AML-193 (cell line): ENCODE results near the gene CD34.
"Not testable (repeated sequence)": the region's sequence is repeated elsewhere in the genome, so short reads cannot be mapped to it uniquely, and the experiment has no call there.

Experiments
- DNase-seq, 2 experiments: peaks; one replicate each; lab custom pipeline; 2025; lab: John Stamatoyannopoulos, UW

The CD34 gene

GRCh38 chr1:207933205-207933800 lies 22.4 kb upstream of the CD34 start:
- DNase-seq: no peak

GRCh38 chr1:207926984-207927383 lies 16.1 kb upstream of the CD34 start:
- DNase-seq: no peak

GRCh38 chr1:207925969-207926368 lies 15.0 kb upstream of the CD34 start:
- not testable (repeated sequence) for DNase-seq

- DNase-seq: no peak
These were observed 14.3 kb upstream of the CD34 start for GRCh38 chr1:207925210-207925609.

GRCh38 chr1:207923561-207923960 lies 12.6 kb upstream of the CD34 start:
- DNase-seq: no peak

- DNase-seq: no peak
These were observed 12.2 kb upstream of the CD34 start for GRCh38 chr1:207923121-207923520.

DNA sequence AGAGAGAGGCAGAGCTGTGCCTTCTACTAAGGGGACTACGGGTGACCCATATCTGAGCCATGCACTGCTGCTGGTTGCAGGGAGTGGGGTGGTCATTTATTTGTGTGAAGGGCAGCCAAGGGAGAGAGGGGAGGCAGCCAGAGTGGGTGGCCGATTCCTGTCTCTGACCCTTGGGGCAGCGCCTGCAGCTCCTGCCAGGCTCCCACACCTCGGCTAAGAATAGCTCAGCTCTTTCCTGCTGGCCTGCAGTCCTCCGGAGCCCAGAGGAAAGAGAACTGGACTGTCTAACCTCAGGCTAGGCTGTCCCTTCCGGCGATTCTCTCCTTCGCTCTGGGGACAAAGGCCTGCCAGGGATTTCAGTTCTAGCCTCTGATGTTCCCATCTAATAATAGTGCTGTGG lies 11.6 kb upstream of the CD34 start:
- no peak for DNase-seq

GRCh38 chr1:207921321-207921720 lies 10.4 kb upstream of the CD34 start:
- DNase-seq: no peak

- DNase-seq: no peak
These were observed 9.6 kb upstream of the CD34 start for GRCh38 chr1:207920444-207921021.

- no peak for DNase-seq
These were observed 8.7 kb upstream of the CD34 start for GRCh38 chr1:207919523-207920170.

DNA sequence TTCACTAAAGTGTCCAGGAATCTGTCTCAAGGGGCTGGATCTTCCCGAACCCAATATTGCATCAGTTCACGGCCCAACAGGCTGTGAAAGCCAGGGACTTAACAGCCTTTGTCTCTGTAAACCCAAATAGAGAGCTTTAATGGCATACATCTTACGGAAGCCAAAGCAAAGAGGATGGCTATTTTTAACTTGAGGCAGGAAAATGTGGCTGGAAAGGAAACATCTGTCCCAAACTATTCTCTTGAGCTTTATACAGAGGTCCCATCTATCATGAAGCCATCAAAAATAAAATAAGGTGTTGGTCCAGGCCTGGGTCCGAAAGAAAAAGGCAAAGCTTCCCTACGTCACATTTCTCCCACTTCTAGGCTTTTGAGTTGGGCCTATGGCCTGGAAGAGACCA lies 7.7 kb upstream of the CD34 start:
- DNase-seq: no peak

GRCh38 chr1:207918011-207918410 lies 7.1 kb upstream of the CD34 start:
- DNase-seq: no peak

DNA sequence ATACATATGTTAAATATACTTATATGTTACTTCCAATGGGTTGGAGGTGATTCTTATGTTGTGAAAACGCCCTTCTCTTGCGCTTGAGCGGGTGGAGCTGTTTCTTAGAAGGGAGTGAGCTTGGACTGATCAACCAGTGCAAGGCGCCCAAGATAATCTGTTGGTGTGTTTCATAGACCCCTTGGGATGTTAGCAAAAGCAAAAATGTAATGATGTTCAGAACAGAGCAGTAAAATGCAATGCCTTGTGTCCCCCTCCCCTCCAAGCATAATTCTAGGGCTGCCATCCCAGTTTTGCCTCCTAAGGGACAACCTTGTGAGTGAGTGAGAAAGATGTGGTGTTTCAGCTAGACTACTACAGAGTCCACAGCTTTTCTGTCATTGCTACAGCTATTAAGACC lies 6.2 kb upstream of the CD34 start:
- no peak for DNase-seq

GRCh38 chr1:207913951-207914350 lies 3.0 kb upstream of the CD34 start:
- no peak for DNase-seq

- DNase-seq: no peak
These were observed 1.2 kb upstream of the CD34 start for GRCh38 chr1:207911856-207912760.

DNA sequence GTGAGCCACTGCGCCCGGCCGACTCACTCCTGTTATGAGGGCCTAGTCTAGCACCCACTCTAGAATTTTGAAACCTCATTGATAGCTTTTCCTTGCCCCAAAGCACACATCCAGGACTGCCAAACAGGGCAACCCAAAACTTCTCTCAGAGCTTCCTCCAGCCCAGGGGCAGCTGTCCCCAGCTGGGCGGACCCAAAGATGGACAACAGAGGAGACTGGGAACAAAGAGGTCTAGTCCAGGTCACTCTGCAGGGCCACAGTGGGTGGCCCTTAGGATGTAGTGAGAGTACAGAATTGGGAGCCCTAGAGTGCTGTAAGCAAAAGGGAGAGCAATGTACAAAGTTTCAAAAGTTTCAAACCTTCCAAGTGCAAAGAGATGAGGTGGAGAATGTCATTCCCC lies 1.2 kb downstream of the CD34 start:
- DNase-seq: no peak

DNA sequence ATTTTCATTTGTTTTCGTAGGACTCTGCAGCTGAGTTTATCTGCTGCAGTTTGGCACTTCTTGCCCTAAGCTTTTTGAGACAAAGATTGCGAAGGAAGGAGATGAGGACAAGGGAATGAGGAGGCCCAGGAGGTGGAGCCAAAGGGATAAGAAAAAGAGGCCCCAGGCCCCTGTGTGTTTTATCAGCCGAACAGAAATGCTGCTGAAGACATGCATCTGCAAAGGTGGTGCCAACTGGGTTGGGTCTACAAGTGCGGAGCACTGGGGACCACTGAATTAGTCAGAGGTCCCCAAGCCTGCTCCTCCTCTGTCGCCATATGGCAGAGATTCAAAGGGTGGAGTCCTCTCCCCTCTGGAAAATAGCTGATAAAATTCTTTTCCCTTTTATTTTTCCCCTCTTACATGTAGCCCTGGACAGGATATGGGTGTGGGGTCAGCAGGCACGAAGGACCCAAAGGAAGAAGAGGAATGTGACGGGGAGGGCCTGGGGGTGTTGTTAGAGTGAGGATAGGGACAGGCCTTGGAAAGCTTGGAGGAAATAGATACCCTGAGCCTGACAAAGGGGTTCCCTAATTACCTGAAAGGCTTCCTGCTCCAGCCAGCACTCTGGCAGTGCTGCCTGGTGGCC lies 2.7 kb downstream of the CD34 start:
- peak in 1 of 2 experiments; percentile 19 for DNase-seq

DNA sequence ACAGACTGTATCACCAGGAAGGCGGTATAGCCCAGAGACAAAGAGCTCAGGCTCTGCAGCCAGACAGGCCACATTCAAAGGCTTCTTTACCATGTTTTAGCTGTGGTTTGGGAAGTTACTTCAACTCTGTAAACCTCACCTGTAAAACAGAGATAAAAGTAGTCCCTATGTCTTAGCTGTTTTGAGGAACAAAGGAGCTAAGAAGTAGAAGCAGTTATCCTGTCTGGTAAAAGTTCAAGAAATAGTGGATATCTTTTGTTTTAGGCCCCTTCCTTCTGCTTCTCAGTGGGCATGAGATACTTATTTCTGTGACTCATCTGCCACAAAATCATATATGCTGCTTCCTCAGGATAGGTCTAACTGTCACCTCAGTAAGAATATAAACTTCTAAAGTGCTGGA lies 6.5 kb downstream of the CD34 start:
- peak in 1 of 2 experiments; percentile 11 for DNase-seq

GRCh38 chr1:207903767-207904166 lies 7.2 kb downstream of the CD34 start:
- DNase-seq: no peak

GRCh38 chr1:207903053-207903452 lies 7.9 kb downstream of the CD34 start:
- DNase-seq: no peak

- no peak for DNase-seq
These were observed 8.4 kb downstream of the CD34 start for GRCh38 chr1:207902566-207902965.

GRCh38 chr1:207901041-207901653 lies 9.8 kb downstream of the CD34 start:
- no peak for DNase-seq
